Measurements from ENCODE around the gene MAZ. TPM values are rescaled to one million over a fixed set of nuclear protein-coding genes. Genes with fewer than 3 reads are reported as not detected.

Gene MAZ
- total and polyA plus RNA-seq, 2 of the 13 experiments (the other 11 are each of a cell fraction or from before 2014, with no cell fraction given): 203 to 277 TPM

- TF ChIP-seq TFE3 (CRISPR knock-in tag; IDR thresholded peaks at IDR 0.05) (peak; percentile 94), ZBTB10 (CRISPR knock-in tag; IDR thresholded peaks at IDR 0.05; ENCODE audit: borderline replicate concordance) (peak; percentile 93), ZNF549 (CRISPR knock-in tag; IDR thresholded peaks at IDR 0.05) (no peak), RBFOX2 (IDR thresholded peaks at IDR 0.05; ENCODE audit: low read depth, low read length) (peak; percentile 95), ZFX (CRISPR knock-in tag; IDR thresholded peaks at IDR 0.05; ENCODE audit: low read depth) (peak; percentile 97), ZKSCAN1 (IDR thresholded peaks at IDR 0.05; ENCODE audit: low read length) (no peak), ZNF484 (CRISPR knock-in tag; IDR thresholded peaks at IDR 0.05; ENCODE audit: borderline replicate concordance, low read depth) (peak; percentile 94; the same call in 1 of the 2 replicates), MTA1 (CRISPR knock-in tag; IDR thresholded peaks at IDR 0.05; ENCODE audit: borderline replicate concordance) (peak; percentile 99), THAP7 (CRISPR knock-in tag; IDR thresholded peaks at IDR 0.05) (peak; percentile 98), ZMAT3 (CRISPR knock-in tag; conservative IDR thresholded peaks at IDR 0.05) (peak; percentile 99), EEA1 (CRISPR knock-in tag; IDR thresholded peaks at IDR 0.05; ENCODE audit: borderline replicate concordance) (peak; percentile 99), ZNF691 (CRISPR knock-in tag; IDR thresholded peaks at IDR 0.05; ENCODE audit: borderline replicate concordance, low read depth) (peak; percentile 96), ARNT (IDR thresholded peaks at IDR 0.05) (no peak), MLX (CRISPR knock-in tag; IDR thresholded peaks at IDR 0.05) (peak; percentile 29; the same call in 1 of the 2 replicates), MAZ (IDR thresholded peaks at IDR 0.05; ENCODE audit: borderline replicate concordance, low read depth, low read length) (no peak), MAZ (CRISPR knock-in tag; IDR thresholded peaks at IDR 0.05; ENCODE audit: low read depth) (peak; percentile 90; the same call in 1 of the 2 replicates), KDM2A (CRISPR knock-in tag; IDR thresholded peaks at IDR 0.05; ENCODE audit: borderline replicate concordance, low read depth) (peak; percentile 99), ZNF766 (CRISPR knock-in tag; IDR thresholded peaks at IDR 0.05; ENCODE audit: borderline replicate concordance) (peak; percentile 98)
- TF ChIP-seq, protein P1, sequence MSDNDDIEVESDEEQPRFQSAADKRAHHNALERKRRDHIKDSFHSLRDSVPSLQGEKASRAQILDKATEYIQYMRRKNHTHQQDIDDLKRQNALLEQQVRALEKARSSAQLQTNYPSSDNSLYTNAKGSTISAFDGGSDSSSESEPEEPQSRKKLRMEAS (IDR thresholded peaks at IDR 0.05): peak; percentile 99
- TF ChIP-seq, protein P2, sequence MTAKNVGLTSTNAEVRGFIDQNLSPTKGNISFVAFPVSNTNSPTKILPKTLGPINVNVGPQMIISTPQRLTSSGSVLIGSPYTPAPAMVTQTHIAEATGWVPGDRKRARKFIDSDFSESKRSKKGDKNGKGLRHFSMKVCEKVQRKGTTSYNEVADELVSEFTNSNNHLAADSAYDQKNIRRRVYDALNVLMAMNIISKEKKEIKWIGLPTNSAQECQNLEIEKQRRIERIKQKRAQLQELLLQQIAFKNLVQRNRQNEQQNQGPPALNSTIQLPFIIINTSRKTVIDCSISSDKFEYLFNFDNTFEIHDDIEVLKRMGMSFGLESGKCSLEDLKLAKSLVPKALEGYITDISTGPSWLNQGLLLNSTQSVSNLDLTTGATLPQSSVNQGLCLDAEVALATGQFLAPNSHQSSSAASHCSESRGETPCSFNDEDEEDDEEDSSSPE (CRISPR knock-in tag; IDR thresholded peaks at IDR 0.05): peak; percentile 92
These were observed 1.3 kb downstream of the MAZ start (continued) for GRCh38 chr16:29807426-29808218.

All from HepG2 (cell line).